OCI-M2 (cell line): Measurements from ENCODE around the gene ELF1.
"Not testable (repeated sequence)": the region's sequence is repeated elsewhere in the genome, so short reads cannot be mapped to it uniquely, and the experiment has no call there.

Experiments
- DNase-seq: peaks from one replicate; lab custom pipeline; 2025; ENCODE audit not compliant: unreplicated experiment; lab: John Stamatoyannopoulos, UW

ELF1 gene

GRCh38 chr13:40946485-40946884, 72.6 kb downstream of the ELF1 start:
- no peak for DNase-seq

- DNase-seq = no peak
These were observed 76.0 kb downstream of the ELF1 start for GRCh38 chr13:40943073-40943472.

- no peak for DNase-seq
These were observed 77.5 kb downstream of the ELF1 start for GRCh38 chr13:40941581-40941980.

- DNase-seq = no peak
These were observed 78.3 kb downstream of the ELF1 start for GRCh38 chr13:40940841-40941240.

GRCh38 chr13:40933508-40934204, 85.5 kb downstream of the ELF1 start:
- DNase-seq = no peak

- DNase-seq = no peak
These were observed 86.9 kb downstream of the ELF1 start for GRCh38 chr13:40932252-40932651.

GRCh38 chr13:40931719-40932118, 87.4 kb downstream of the ELF1 start:
- DNase-seq = no peak

- not testable (repeated sequence) for DNase-seq
These were observed 89.2 kb downstream of the ELF1 start for GRCh38 chr13:40929883-40930282.

- DNase-seq = no peak
These were observed 90.1 kb downstream of the ELF1 start for GRCh38 chr13:40928980-40929379.

GRCh38 chr13:40927929-40928328, 91.2 kb downstream of the ELF1 start:
- DNase-seq = no peak

GRCh38 chr13:40923867-40924266, 95.2 kb downstream of the ELF1 start:
- no peak for DNase-seq

- no peak for DNase-seq
These were observed 96.6 kb downstream of the ELF1 start for GRCh38 chr13:40922437-40923040.

- no peak for DNase-seq
These were observed 98.3 kb downstream of the ELF1 start for GRCh38 chr13:40920826-40921225.

GRCh38 chr13:40919901-40920300, 99.2 kb downstream of the ELF1 start:
- not testable (repeated sequence) for DNase-seq

GRCh38 chr13:40916207-40916998, 102.7 kb downstream of the ELF1 start:
- DNase-seq = no peak

- not testable (repeated sequence) for DNase-seq
These were observed 104.3 kb downstream of the ELF1 start for GRCh38 chr13:40914863-40915262.

GRCh38 chr13:40911341-40911740, 107.8 kb downstream of the ELF1 start:
- no peak for DNase-seq

GRCh38 chr13:40910324-40911050, 108.6 kb downstream of the ELF1 start:
- DNase-seq = no peak

- DNase-seq = not testable (repeated sequence)
These were observed 109.4 kb downstream of the ELF1 start for GRCh38 chr13:40909541-40910200.

GRCh38 chr13:40908546-40908945, 110.6 kb downstream of the ELF1 start:
- no peak for DNase-seq

- DNase-seq = not testable (repeated sequence)
These were observed 118.1 kb downstream of the ELF1 start for GRCh38 chr13:40901032-40901431.
